ENCODE measurements around the gene BST2. TPM values are rescaled to one million over a fixed set of nuclear protein-coding genes. Genes with fewer than 3 reads are reported as not detected.

BST2 gene
- total and polyA plus RNA-seq, 2 of the 4 experiments (the other 2 are of a cell fraction), result 0.18 to 0.92 TPM

GRCh38 chr19:17398902-17399527 lies 6.4 kb downstream of the BST2 start:
- no peak overlapping the region for H3K23ac ChIP-seq (ENCODE audit: low read depth, low read length)
- TF ChIP-seq CEBPB (IDR thresholded peaks at IDR 0.05; ENCODE audit: low read depth, low read length), result no peak
- TF ChIP-seq RAD21 (IDR thresholded peaks at IDR 0.05; ENCODE audit: low read length), result no peak
- TF ChIP-seq RCOR1 (IDR thresholded peaks at IDR 0.05; ENCODE audit: insufficient replicate concordance, low read length), result no peak
- TF ChIP-seq BHLHE40 (IDR thresholded peaks at IDR 0.05; ENCODE audit: low read depth, low read length), result no peak
- no peak for TF ChIP-seq USF2 (IDR thresholded peaks at IDR 0.05; ENCODE audit: low read depth, low read length)
- no peak for TF ChIP-seq FOS (IDR thresholded peaks at IDR 0.05; ENCODE audit: low read depth, low read length)
- no peak for TF ChIP-seq MAFK (IDR thresholded peaks at IDR 0.05; ENCODE audit: low read depth, low read length)
- TF ChIP-seq CHD1 (IDR thresholded peaks at IDR 0.05; ENCODE audit: low read depth, low read length), result no peak
- TF ChIP-seq RFX5 (IDR thresholded peaks at IDR 0.05; ENCODE audit: low read depth, low read length), result no peak
- H2BK15ac ChIP-seq (ENCODE audit: low read depth, low read length), result no peak overlapping the region
- ATAC-seq (ENCODE audit: low read depth) (no peak), DNase-seq (no peak)
- H3K4ac ChIP-seq (ENCODE audit: low read depth, low read length), result no peak overlapping the region
- H4K91ac ChIP-seq (ENCODE audit: insufficient read depth, low read depth, low read length), result no peak overlapping the region
- no peak overlapping the region for H3K56ac ChIP-seq (ENCODE audit: extremely low read depth, insufficient read depth, low read length)
- no peak overlapping the region for H2AK5ac ChIP-seq (ENCODE audit: low read depth, low read length)
- no TSS peak for BruUV-seq (replicated peaks)
- H3K36me3 ChIP-seq (ENCODE audit: control insufficient read depth, insufficient read depth, low read length), result no peaks in the 10 kb centered on the region
- no peaks in the 10 kb centered on the region; the same call in 1 of the 2 replicates for H3K27me3 ChIP-seq (ENCODE audit: control insufficient read depth, insufficient read depth, low read length)
- intact Hi-C loops (cut with micrococcal nuclease), result loop anchor here (5.0 to 10.0 kb wide), 2 partner anchors 156 to 458 kb away; partner anchors contain the start of genes COLGALT1 and RPL18A
- H3K27ac ChIP-seq (ENCODE audit: insufficient read depth, low read length), result no peak overlapping the region
- H3K18ac ChIP-seq (ENCODE audit: low read depth, low read length), result no peak overlapping the region
- no peak overlapping the region for H3K9ac ChIP-seq (ENCODE audit: low read depth, low read length)
- H3K9me1 ChIP-seq (ENCODE audit: insufficient read depth, low read length), result no peaks in the 10 kb centered on the region
- no peak overlapping the region for H2AK9ac ChIP-seq (replicated peaks; ENCODE audit: low read depth, low read length, poor library complexity)
- no peak overlapping the region for H3K14ac ChIP-seq (replicated peaks; ENCODE audit: low read depth, low read length)
- ChIA-PET POLR2A (ENCODE audit: unreplicated experiment) (no interaction called here), CTCF (interaction anchor here (0.6 kb wide), 1 partner anchor 18 kb away, joined by 3 read pairs; no protein-coding TSS in a partner anchor)
- no peak overlapping the region for H2BK120ac ChIP-seq (ENCODE audit: low read depth, low read length)
- no peak overlapping the region for H3K4me2 ChIP-seq (ENCODE audit: low read depth, low read length)
- dilution Hi-C loops (cut with HindIII; ENCODE audit: low sequenced_read_pairs, unreplicated experiment), result no loop called here
- H4K8ac ChIP-seq (ENCODE audit: low read depth in 2 of 2, low read length in 2 of 2), result no peak overlapping the region
- H4K5ac ChIP-seq (ENCODE audit: low read depth, low read length), result no peak overlapping the region
- no peaks in the 10 kb centered on the region for H3K9me3 ChIP-seq (ENCODE audit: control insufficient read depth, insufficient read depth, low read length)
- H3K4me1 ChIP-seq (ENCODE audit: control insufficient read depth, insufficient read depth, low read length), result no peaks in the 10 kb centered on the region
- no peaks in the 10 kb centered on the region for H4K20me1 ChIP-seq (ENCODE audit: insufficient read depth, low read length)
- no peak overlapping the region for H3K4me3 ChIP-seq (ENCODE audit: insufficient read depth, low read depth, low read length)
- H3K79me1 ChIP-seq (ENCODE audit: low read depth in 1 of 2, low read length in 2 of 2), result no peaks in the 10 kb centered on the region
- no peak overlapping the region for H2BK20ac ChIP-seq (ENCODE audit: low read depth, low read length)
- H2AFZ ChIP-seq (replicated peaks; ENCODE audit: low read length, poor library complexity), result no peak overlapping the region
- in situ Hi-C loops (cut with MboI; ENCODE audit: low sequenced_read_pairs), result no loop called here
- 53% methylated on average over 3 of the region's 8 CpGs; no CpG with 5 or more reads in 1 of the 2 experiments for WGBS, 2 experiments (ENCODE audit: extremely low coverage in 2 of 2, insufficient read length in 1 of 2)
- H2BK5ac ChIP-seq (ENCODE audit: low read depth, low read length, poor library complexity, severe bottlenecking), result no peak overlapping the region

Data from IMR-90 (cell line).